ENCODE data around the gene KCNJ14. TPM values are rescaled to one million over a fixed set of nuclear protein-coding genes. Genes with fewer than 3 reads are reported as not detected.

Gene KCNJ14
- total and polyA plus RNA-seq, 2 experiments from 2014 or later, result 0.81 to 0.94 TPM

DNA sequence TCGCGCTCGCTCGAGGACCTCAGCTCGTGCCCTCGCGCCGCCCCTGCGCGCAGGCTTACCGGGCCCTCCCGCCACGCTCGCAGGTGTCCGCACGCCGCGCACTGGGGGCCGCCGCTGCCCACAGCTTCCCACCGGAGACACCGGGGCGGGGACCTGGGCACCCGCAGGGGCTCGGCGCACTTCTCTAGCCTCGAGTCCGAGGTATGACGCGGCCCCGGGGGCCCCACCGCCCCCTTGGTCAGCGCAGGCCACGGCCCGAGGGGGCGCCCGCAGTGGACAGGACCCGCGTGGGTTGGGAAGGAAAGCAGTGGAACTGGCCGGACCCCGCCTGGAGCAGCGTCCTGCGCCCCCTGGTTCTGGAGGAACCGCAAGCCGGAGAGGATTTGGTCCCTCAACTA is 11.6 kb upstream of the KCNJ14 start (continued):
- TF ChIP-seq, protein P1, sequence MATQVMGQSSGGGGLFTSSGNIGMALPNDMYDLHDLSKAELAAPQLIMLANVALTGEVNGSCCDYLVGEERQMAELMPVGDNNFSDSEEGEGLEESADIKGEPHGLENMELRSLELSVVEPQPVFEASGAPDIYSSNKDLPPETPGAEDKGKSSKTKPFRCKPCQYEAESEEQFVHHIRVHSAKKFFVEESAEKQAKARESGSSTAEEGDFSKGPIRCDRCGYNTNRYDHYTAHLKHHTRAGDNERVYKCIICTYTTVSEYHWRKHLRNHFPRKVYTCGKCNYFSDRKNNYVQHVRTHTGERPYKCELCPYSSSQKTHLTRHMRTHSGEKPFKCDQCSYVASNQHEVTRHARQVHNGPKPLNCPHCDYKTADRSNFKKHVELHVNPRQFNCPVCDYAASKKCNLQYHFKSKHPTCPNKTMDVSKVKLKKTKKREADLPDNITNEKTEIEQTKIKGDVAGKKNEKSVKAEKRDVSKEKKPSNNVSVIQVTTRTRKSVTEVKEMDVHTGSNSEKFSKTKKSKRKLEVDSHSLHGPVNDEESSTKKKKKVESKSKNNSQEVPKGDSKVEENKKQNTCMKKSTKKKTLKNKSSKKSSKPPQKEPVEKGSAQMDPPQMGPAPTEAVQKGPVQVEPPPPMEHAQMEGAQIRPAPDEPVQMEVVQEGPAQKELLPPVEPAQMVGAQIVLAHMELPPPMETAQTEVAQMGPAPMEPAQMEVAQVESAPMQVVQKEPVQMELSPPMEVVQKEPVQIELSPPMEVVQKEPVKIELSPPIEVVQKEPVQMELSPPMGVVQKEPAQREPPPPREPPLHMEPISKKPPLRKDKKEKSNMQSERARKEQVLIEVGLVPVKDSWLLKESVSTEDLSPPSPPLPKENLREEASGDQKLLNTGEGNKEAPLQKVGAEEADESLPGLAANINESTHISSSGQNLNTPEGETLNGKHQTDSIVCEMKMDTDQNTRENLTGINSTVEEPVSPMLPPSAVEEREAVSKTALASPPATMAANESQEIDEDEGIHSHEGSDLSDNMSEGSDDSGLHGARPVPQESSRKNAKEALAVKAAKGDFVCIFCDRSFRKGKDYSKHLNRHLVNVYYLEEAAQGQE (IDR thresholded peaks at IDR 0.05; ENCODE audit: unreplicated experiment), result no peak
- peak; percentile 35 for TF ChIP-seq POLR2AphosphoS5 (IDR thresholded peaks at IDR 0.05; ENCODE audit: low read depth)
- TF ChIP-seq EZH2phosphoT487 (IDR thresholded peaks at IDR 0.05; ENCODE audit: unreplicated experiment), result no peak
- peak; percentile 47 for TF ChIP-seq EZH2 (IDR thresholded peaks at IDR 0.05; ENCODE audit: low read depth, unreplicated experiment)
- TF ChIP-seq, protein P2, sequence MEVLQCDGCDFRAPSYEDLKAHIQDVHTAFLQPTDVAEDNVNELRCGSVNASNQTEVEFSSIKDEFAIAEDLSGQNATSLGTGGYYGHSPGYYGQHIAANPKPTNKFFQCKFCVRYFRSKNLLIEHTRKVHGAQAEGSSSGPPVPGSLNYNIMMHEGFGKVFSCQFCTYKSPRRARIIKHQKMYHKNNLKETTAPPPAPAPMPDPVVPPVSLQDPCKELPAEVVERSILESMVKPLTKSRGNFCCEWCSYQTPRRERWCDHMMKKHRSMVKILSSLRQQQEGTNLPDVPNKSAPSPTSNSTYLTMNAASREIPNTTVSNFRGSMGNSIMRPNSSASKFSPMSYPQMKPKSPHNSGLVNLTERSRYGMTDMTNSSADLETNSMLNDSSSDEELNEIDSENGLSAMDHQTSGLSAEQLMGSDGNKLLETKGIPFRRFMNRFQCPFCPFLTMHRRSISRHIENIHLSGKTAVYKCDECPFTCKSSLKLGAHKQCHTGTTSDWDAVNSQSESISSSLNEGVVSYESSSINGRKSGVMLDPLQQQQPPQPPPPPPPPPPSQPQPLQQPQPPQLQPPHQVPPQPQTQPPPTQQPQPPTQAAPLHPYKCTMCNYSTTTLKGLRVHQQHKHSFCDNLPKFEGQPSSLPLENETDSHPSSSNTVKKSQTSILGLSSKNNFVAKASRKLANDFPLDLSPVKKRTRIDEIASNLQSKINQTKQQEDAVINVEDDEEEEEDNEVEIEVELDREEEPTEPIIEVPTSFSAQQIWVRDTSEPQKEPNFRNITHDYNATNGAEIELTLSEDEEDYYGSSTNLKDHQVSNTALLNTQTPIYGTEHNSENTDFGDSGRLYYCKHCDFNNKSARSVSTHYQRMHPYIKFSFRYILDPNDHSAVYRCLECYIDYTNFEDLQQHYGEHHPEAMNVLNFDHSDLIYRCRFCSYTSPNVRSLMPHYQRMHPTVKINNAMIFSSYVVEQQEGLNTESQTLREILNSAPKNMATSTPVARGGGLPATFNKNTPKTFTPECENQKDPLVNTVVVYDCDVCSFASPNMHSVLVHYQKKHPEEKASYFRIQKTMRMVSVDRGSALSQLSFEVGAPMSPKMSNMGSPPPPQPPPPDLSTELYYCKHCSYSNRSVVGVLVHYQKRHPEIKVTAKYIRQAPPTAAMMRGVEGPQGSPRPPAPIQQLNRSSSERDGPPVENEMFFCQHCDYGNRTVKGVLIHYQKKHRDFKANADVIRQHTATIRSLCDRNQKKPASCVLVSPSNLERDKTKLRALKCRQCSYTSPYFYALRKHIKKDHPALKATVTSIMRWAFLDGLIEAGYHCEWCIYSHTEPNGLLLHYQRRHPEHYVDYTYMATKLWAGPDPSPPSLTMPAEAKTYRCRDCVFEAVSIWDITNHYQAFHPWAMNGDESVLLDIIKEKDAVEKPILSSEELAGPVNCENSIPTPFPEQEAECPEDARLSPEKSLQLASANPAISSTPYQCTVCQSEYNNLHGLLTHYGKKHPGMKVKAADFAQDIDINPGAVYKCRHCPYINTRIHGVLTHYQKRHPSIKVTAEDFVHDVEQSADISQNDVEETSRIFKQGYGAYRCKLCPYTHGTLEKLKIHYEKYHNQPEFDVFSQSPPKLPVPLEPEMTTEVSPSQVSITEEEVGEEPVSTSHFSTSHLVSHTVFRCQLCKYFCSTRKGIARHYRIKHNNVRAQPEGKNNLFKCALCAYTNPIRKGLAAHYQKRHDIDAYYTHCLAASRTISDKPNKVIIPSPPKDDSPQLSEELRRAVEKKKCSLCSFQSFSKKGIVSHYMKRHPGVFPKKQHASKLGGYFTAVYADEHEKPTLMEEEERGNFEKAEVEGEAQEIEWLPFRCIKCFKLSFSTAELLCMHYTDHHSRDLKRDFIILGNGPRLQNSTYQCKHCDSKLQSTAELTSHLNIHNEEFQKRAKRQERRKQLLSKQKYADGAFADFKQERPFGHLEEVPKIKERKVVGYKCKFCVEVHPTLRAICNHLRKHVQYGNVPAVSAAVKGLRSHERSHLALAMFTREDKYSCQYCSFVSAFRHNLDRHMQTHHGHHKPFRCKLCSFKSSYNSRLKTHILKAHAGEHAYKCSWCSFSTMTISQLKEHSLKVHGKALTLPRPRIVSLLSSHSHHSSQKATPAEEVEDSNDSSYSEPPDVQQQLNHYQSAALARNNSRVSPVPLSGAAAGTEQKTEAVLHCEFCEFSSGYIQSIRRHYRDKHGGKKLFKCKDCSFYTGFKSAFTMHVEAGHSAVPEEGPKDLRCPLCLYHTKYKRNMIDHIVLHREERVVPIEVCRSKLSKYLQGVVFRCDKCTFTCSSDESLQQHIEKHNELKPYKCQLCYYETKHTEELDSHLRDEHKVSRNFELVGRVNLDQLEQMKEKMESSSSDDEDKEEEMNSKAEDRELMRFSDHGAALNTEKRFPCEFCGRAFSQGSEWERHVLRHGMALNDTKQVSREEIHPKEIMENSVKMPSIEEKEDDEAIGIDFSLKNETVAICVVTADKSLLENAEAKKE (CRISPR knock-in tag; IDR thresholded peaks at IDR 0.05), result no peak

Data from GM23338 (cell line).